Activated T-helper 1 cell treated with anti-CD3 and anti-CD28 coated beads, Interleukin-2, amount 50 U/mL, for 16 hours (primary cell): ENCODE measurements around the gene CEP170B.
A peak's percentile ranks its signal among the peaks of the same experiment; 100 is the strongest.

Experiments
- DNase-seq, 2 donors: peaks; one replicate each; pipeline ENCODE4 v3.0.0-alpha.2; 2020; ENCODE audit warnings: low read depth in 1 of 2, low spot score in 1 of 2

The CEP170B gene

GRCh38 chr14:104929268-104930230 is 64.5 kb downstream of the CEP170B start:
- DNase-seq = no peak

GRCh38 chr14:104930526-104931303 is 65.6 kb downstream of the CEP170B start:
- DNase-seq = no peak

DNA sequence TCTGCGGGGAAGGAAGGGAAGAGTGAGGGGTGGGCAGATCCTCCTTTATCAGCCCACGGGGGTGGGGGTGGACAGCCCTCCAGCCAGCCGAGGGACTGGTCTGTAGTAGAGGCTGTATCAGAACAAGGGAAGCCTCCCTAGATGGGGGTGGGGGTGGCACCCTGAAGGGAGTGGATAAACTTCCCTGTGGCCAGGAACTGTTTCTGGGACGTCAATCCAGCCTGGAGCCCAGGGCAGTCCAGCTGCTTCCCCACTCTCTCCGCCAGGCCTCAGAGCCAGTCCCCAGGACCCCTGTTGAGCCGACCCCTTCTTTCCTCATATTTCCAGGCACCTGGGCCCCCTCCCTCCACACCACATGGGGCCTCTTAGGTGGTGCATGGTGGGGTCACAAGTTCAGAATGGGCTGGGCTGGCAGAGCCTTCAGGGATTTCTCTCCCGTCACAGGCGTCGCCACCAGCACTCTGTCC is 66.3 kb downstream of the CEP170B start:
- DNase-seq = no peak

- no peak for DNase-seq
These were observed 67.0 kb downstream of the CEP170B start for GRCh38 chr14:104931771-104932675.

DNA sequence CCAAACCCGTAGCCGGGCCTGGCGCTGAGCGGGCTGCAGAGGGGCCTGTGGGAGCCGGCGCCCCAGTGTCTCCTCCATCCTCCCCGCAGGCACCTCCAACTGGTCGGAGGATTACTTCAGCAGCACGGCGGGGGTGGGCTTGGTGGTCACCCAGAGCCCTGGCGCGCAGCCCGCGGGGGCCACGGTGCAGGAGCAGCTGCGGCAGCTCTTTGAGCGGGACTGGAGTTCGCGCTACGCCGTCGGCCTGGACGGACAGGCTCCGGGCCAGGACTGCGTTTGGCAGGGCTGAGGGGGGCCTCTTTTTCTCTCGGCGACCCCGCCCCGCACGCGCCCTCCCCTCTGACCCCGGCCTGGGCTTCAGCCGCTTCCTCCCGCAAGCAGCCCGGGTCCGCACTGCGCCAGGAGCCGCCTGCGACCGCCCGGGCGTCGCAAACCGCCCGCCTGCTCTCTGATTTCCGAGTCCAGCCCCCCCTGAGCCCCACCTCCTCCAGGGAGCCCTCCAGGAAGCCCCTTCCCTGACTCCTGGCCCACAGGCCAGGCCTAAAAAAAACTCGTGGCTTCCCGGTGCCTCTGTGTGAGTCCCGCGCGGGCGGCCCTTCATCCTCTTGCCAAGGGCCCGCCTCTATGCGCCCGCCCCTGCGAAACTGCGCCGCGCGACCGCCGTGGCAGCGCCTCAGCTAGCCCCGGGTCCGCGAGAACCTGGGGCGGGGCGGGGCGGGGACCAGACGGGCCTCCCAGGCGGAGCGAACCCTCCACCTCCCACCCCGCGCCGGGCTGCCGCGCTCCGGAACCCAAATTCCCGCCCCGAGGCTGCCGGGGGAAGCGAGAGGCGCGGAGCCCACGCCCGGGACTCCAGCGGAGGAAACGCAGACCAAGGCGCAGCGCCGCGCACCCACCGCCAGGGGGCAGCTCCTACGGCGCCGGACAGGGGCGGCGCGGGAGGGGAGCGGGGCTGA is 67.9 kb downstream of the CEP170B start:
- DNase-seq = peak; percentile 77 to 79

- no peak for DNase-seq
These were observed 69.0 kb downstream of the CEP170B start for GRCh38 chr14:104933746-104934733.

- no peak for DNase-seq
These were observed 70.1 kb downstream of the CEP170B start for GRCh38 chr14:104935026-104935650.

GRCh38 chr14:104935955-104936354 is 70.9 kb downstream of the CEP170B start:
- DNase-seq = no peak

- no peak for DNase-seq
These were observed 71.5 kb downstream of the CEP170B start for GRCh38 chr14:104936361-104937155.

DNA sequence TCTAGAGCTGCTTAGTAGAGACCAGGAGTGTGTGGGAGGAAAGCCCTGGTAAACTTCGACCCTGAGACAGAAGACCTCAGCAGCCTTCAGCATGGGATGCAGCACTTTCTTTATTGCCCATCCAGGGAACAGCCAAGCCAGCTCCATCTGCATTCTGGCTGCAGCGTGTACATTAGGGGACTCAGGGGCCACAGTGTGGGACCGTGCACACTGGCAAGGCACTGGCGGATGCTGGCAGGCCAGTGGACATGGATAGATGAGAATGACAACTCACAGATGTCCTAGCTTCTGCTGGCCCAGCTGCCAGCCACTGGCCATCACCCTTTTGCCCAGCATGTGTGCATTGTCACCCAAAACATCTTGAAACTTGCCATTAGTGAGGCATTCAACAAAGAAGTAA is 72.1 kb downstream of the CEP170B start:
- DNase-seq = no peak

- no peak for DNase-seq
These were observed 72.8 kb downstream of the CEP170B start for GRCh38 chr14:104937694-104938365.

- DNase-seq = no peak
These were observed 73.4 kb downstream of the CEP170B start for GRCh38 chr14:104938436-104938835.

DNA sequence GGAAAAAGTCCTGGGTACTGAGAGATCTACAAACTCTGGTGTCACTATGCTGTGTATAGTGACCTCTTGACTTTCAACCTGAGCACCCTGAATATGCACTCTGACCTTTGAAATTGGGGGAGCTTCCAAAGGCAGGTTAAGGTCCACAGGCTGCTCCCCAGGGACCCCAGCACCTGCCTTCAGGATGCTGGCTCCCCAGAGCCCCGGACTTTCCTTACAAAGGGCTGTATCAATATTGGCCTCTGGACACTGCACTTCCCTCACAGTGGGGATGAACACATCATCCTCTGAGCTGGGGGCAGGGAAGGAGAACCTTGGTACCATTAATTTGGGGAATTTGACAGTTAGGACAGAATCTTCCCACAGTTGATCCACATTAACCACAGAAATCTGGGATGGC is 73.9 kb downstream of the CEP170B start:
- DNase-seq = no peak

DNA sequence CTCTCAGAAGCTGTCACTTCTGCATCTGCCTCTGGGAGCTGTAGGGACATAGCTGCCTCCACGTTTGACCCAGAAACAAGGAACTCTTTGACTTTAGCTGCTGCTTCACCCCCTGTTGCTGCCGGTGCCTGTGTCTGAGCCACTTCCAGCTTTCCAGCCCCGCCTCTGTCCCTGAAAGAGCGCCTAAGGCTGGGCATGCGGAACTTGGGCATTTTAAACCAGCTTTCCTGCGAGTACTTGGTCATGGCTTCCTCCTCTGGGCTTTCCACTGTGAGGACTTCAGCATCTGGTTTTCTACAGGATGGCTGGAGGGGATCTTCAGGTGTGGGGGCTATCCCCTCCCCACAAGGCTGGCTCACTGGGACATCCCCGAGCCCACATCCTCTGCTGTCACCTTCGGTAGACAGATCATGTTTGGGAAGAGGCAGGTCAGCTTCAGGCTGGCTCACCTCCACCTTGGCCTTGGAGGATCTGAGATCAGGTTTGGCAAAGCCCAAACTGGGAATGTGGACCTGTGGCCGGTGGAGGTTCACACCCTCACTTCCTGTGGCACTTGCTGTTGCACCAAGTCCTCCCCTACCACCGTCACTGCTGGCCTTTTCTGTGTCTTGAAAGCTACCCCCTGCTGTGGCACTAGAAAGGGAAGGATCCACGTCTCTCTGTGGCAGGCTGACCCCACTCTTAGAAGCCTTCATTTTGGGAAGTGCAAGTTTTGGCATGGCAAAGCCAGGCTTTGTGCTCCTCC is 74.8 kb downstream of the CEP170B start:
- DNase-seq = no peak

DNA sequence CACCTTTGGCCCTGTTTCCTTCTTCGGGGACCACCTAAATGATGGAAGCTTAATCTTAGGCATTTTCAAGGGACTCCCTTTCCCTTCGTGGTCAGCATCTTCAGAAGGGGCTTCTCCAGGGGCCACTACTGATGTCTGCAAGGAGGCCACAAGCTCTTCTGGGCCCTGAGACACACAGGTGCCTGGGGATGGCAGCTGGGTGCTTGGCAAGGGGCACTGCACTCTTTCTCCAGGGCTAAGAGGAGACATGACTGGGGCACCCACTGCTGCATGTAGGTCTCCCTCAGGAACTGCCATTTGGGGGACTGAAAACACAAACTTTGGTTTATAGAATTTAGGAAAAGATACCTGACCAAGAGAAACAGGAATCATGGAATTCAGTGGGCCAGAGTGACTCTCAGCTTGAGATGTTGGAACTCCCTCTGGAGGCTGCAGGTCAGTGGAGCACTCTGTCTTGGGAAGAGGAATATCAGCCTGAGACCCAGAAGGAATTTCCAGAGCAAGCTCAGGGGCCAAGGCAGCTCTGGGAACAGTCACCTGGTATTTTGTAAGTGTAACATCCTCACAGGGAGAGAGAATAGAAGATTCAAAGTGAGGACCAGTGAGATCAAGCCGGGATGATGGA is 75.6 kb downstream of the CEP170B start:
- DNase-seq = no peak
